Astrocyte (in vitro differentiated cells and primary cell): ENCODE measurements around the gene HP.

Experiments
- CTCF ChIP-seq: IDR thresholded peaks from 2 replicates; pipeline ENCODE4 v1.5.1; 2011; ENCODE audit warnings: low read depth, mild to moderate bottlenecking, inconsistent platforms, low read length, moderate library complexity; ENCODE audit not compliant: insufficient read depth
- EZH2 ChIP-seq: IDR thresholded peaks from 2 replicates; pipeline ENCODE4 v1.6.1; 2012; ENCODE audit warnings: mild to moderate bottlenecking, low read length, inconsistent platforms; ENCODE audit not compliant: insufficient read depth

- TF ChIP-seq CTCF (no peak), EZH2 (no peak)
These were observed 51.7 kb downstream of the HP start for GRCh38 chr16:72105978-72106377.
